Measurements from ENCODE around the gene GLRX2. TPM values are rescaled to one million over a fixed set of nuclear protein-coding genes. Genes with fewer than 3 reads are reported as not detected.
"Not testable (repeated sequence)": the region's sequence is repeated elsewhere in the genome, so short reads cannot be mapped to it uniquely, and the experiment has no call there.

Gene GLRX2, protein sequence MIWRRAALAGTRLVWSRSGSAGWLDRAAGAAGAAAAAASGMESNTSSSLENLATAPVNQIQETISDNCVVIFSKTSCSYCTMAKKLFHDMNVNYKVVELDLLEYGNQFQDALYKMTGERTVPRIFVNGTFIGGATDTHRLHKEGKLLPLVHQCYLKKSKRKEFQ
- 15.1 TPM for polyA plus RNA-seq (2012; ENCODE audit: insufficient read depth, insufficient read length)

DNA sequence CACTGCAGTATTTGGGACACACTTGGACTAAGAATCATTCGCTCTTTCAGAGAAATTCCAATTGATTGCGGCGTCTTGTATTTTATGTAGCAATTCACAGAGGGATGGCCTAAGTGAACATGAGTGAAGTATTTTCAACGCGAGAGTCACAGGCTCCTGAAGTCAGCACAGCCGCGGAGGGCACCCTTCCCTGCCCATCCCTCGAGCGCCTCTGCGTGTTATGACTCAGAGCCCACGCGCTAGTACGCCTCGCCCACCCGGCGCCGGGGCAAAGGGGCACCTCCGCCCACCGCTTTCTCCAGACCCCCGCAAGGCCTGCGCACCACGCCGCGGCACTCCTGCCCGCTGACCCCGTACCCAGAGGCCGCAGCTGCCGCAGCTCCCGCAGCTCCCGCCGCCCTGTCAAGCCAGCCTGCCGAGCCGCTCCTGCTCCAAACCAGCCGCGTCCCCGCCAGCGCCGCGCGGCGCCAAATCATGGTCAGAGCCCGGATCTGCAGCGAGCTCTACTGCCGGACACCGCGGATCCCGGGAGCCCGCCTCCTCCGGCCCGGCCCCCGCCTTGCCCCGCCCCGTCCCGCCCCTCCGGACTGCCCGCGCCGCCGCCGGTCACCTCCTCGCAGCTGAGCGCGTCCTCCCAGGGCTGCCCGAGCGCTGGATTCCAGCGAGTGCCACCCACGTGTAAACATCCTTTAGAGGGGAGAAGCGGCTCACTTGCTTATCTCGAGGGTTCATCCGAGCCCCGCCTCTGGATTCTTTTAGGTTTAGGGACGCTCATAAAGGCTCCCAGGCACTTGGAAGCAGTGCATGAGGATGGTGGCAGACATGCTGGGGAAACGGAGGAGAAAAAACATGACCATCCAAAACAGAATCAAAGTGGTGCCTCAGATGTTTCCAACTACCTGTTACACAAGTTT is at the start of gene GLRX2:
TSS of gene GLRX2 (minus strand) at position 508 of the 914 bp plus-strand sequence. CDS start at position 476, 32 bp downstream.
- DNase-seq (ENCODE audit: low read depth, low spot score), result no peak
- peak within 1 kb of the TSS; percentile 72 for H3K4me3 ChIP-seq (ENCODE audit: low read length)

DNA sequence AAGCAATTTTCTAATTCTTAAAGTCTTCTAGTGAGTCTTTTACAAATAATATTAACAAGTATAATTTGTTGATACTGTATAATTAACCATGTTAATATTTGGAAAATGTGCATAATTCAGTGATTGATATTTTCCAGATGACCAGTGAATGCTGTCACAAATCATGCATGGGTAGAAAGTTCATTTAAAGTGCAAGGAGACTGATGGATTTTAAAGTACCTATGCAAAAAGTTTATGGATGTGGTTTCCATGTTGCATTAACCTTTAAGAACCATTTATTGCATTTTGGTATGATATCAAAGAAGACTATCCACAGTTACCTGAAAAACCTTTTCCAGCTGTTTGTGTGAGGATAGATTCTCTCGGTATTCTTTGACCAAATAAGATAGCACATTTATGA is 39.8 kb upstream of the GLRX2 start:
- no peak for DNase-seq (ENCODE audit: low read depth, low spot score)
- H3K4me3 ChIP-seq (ENCODE audit: low read length), result no peak overlapping the region

DNA sequence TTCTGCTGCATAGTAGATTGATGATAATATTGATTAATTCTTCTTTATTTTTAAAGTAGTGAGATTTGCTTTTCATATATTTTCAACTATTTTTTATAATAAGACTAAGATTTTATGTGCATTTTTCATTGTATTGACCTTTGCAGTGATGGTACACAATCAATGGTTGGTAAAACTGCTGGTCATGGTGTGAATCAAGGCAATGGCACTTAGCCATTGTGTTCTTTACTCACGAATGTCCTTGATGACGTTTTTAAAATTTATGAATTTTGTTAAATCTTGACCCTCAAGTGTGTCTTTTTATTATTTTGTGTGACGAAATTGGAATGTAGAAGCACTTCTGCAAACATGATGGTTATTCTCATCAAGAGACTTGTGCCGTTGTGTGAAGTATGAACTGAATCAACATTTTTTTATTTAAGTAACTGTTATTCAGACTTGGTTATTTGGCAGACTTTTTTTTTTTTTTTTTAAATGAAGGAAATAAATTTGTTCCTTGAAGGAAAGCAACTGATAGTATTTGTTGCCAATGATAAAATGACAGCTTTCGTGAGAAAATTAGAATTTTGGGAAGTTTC is 39.2 kb upstream of the GLRX2 start:
- H3K4me3 ChIP-seq (ENCODE audit: low read length), result no peak overlapping the region
- no peak for DNase-seq (ENCODE audit: low read depth, low spot score)

DNA sequence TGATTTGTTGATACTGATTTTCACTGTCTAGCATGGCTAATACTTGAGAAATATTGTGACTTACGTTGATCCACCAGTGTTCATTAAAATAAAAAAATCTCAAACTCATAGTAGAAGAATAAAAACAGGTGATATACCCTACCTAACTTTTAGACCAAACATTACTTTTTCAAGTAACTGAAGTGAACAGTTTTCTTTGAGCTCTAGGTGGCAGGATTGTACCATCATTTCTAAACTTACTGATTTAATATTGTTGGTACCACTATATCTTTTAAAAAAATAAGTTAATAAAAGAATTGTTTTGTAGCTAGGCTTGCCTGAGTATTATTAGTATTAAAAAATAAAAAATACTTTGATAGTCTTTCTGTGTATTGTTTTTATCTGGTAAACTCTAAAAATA is 38.1 kb upstream of the GLRX2 start:
- no peak overlapping the region for H3K4me3 ChIP-seq (ENCODE audit: low read length)
- DNase-seq (ENCODE audit: low read depth, low spot score), result no peak

DNA sequence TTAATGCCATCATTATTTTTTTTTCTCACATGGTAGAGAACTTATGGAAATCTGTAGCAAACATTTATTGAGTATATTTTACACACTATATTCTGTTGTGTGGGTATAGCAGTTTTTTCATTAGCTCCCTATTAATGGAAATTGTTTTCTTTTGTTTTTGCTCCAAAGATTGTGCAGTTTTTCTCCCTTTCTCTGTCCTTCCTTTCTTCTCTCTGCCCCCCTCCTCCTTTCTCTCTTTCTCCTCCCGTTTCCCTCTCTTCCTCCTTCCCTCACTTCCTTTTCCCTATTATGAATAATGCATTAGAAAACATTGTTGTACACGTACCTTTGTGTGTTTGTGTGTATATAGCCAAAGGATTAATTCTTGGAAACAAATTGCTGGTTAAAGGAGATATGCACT is 37.2 kb upstream of the GLRX2 start:
- DNase-seq (ENCODE audit: low read depth, low spot score), result no peak
- no peak overlapping the region for H3K4me3 ChIP-seq (ENCODE audit: low read length)

DNA sequence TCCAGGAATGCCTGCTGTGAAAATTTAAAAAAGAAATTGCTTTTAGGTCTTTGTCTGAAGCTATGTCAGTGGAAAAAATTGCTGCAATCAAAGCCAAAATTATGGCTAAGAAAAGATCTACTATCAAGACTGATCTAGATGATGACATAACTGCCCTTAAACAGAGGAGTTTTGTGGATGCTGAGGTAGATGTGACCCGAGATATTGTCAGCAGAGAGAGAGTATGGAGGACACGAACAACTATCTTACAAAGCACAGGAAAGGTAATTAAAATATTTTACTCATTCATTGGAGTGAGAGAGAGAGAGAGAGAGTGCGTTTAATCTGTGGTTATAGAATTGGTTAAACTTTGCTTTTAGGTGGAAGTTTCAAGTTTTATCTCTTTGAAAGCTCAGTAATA is 36.6 kb upstream of the GLRX2 start:
- peak; percentile 66 for DNase-seq (ENCODE audit: low read depth, low spot score)

DNA sequence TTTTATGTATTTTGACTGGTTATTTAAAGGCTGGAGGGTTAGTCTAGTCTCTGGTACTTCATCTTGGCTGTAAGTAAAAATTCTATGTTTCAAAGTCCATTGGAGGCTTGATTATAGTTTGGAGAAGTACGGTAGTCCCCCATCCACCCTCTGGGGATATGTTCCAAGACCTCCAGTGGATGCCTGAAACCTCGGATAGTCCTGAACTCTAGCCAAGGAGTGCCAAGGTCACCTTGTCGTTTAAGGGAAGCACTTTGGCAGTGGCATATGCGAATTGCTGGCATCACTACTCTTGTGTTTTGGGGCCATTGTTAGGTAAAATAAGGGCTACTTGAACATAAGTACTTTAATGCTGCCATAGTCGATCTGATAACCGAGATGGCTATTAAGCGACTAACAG is 35.0 kb upstream of the GLRX2 start:
- no peak for DNase-seq (ENCODE audit: low read depth, low spot score)
- no peak overlapping the region for H3K4me3 ChIP-seq (ENCODE audit: low read length)

More for the DNA sequence above, 36.6 kb upstream of the GLRX2 start:
- H3K4me3 ChIP-seq (ENCODE audit: low read length), result no peak overlapping the region

DNA sequence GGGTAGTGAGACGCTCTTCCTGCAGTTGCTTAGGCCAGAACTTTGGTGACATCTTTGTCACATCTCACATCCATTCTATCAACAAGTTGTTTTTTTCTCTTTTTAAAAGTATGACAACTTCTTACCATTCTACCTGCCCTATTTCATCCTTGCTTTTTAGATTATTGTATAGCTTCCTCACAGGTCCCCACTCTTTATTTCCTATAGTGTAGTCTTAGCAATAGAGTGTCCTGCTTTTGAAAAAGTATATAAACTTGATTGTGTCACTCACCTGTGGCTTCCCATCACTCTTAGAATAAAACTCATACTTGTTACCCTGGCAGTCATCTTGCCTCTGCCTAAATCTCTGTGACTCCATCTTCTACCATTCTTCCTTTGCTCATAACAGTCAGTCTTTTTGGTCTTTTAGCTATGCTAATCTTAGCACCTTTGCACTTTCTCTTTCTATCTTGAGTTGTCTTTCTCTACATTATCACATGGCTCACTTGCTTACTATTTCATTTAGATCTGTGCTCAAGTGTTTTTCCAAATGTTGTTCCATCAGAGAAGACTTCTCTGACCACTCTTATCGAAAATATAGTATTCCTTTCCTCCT is 26.1 kb upstream of the GLRX2 start:
- DNase-seq (ENCODE audit: low read depth, low spot score), result no peak
- H3K4me3 ChIP-seq (ENCODE audit: low read length), result no peak overlapping the region

DNA sequence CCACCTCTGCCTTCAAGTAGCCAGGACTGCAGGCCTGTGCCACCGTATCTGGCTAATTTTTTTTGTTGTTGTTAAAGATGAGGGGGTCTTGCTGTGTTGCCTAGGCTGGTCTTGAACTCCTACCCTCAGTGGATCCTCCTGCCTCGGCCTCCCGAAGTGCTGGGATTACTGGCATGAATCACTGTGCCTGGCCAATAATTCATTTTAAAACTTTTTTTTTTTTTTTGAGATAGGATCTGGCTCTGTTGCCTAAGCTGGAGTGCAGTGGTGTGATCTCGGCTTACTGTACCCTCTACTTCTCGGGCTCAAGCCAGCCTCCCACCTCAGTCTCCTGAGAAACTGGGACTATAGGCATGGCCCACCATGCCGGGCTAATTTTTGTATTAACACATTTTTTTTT is 20.2 kb upstream of the GLRX2 start:
- DNase-seq (ENCODE audit: low read depth, low spot score), result no peak
- no peak overlapping the region for H3K4me3 ChIP-seq (ENCODE audit: low read length)

DNA sequence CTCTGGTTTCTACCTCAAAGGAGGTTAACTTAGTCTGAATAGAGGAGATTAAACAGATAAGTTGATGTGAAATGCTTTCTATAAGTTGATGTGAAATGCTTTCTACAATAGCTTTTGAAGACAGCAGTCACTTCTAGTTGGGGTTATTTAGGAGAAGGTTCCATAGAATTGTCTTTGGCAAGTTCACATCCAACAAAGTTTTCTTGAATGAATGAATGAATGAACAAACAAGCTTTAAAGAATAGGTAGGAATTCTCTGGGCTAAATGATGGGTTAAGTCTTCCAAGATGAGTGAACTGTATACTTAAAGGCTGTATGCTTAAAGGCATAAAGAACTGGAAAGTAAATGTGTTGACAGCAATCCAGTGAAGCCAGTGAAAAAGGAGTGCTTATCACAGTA is 18.5 kb upstream of the GLRX2 start:
- no peak for DNase-seq (ENCODE audit: low read depth, low spot score)
- no peak overlapping the region for H3K4me3 ChIP-seq (ENCODE audit: low read length)

DNA sequence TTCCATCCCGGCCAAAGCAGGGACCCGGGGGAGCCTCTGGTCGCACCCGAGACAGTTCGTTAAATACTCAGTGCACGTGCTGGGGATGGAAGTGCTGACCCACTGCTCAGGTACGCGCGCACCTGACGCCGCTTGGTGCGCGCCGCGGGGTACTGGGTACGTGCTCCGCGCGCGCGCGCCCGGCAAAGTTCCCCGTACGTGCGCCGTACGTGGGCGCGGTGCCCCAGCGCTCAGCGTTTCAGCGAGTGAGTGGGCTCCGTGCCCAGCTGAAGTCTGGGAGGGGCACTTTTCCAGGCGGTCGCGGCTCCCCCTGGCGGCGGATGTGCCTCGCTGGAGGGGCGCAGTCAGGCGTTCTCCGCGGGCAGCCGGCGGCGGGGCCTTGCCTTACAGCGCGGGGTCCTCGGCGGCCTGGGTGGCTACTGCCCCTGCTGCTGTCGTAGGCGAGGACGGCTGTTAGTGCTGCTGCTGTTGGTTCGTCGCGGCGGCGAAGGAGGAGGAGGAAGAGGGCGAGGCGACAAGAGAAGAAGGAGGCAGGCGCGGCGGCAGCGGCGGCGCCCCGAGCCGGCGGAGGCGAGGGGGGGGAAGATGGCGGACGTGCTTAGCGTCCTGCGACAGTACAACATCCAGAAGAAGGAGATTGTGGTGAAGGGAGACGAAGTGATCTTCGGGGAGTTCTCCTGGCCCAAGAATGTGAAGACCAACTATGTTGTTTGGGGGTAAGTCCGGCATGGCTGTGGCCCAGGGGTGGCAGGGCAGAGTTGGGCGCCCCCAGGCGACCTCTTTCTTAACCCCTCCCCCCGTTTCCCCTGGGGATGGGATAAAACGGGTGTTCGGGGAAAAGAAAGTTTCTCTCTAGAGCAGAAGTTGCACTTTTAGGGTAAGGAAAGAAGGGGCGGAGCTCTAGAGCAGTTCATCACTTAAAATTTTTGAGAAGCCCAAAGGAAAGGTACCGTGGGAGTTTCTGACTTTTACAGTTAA is 16.7 kb upstream of the GLRX2 start, which contains the start of gene CDC73:
TSS of gene CDC73 (plus strand) at position 416 of the 978 bp plus-strand sequence. CDS start at position 586, 170 bp downstream.
- peak within 1 kb of the TSS; percentile 60 for H3K4me3 ChIP-seq (ENCODE audit: low read length)
- DNase-seq (ENCODE audit: low read depth, low spot score), result peak; percentile 94

DNA sequence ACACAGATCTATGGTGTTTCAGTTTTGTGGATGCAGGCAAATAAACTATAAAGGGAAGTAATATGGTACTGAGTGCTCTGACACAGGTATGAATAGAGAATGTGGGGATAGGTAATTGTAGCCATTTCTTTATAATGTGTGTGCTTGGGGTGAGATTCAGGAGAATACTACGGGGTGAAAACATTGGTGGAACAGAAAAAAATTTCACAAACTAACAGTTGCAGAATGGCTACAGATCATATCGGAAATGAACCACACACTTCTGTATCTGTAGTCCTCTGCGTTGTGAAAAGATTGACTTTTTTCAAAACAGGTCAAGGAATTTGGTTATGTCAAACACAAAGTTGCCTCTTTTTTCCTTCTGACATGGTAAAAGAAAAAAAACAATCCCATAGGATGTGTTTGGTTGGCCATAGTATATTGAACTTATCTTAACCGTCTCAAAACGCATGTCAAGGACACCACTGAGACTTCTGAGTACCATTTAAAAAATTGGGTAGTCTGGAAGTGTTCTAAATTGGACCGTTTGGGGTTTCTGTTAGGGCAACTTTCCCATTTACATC is 15.5 kb upstream of the GLRX2 start:
- DNase-seq (ENCODE audit: low read depth, low spot score), result no peak
- H3K4me3 ChIP-seq (ENCODE audit: low read length), result peak overlapping the region; percentile 60

DNA sequence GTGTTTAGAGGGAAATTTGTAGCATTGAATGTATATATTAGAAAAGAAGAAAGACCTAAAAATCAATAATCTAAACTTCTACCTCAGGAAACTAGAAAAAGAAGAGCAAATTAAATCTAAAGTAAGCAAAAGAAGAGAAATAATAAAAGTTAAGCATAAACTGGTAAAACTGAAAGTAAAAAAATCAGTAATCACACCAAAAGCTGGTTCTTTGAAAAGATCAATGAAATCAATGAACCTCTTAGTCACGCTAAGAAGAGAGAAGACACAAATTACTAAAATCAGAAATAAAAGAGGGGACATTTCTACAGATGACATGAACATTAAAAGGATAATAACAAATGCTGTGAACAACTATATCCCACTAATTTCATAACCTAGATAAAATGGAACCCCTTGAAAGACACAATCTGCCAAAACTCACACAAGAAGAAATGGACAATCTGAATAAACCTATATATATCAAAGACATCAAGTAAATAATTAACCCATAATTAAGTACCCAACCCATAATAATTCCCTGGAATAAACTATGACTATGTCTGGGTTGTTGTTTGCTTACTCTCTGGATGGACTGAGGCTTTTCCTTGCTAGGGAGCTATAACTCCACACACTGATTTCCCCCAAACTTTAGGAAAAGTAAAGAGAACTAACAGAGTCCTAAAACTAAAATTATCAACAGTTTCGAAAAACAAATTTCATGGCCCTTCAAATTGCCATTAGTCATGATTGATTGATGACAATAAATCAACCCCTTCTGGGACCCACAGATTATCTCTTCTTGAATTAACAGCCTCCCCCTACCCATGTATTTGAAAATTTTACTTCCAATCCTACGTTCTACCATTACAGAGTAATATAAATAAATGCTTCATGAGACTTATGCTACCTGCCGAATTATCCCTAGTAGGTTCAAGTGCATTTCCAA is 13.9 kb upstream of the GLRX2 start:
- H3K4me3 ChIP-seq (ENCODE audit: low read length), result no peak overlapping the region
- DNase-seq (ENCODE audit: low read depth, low spot score), result no peak

DNA sequence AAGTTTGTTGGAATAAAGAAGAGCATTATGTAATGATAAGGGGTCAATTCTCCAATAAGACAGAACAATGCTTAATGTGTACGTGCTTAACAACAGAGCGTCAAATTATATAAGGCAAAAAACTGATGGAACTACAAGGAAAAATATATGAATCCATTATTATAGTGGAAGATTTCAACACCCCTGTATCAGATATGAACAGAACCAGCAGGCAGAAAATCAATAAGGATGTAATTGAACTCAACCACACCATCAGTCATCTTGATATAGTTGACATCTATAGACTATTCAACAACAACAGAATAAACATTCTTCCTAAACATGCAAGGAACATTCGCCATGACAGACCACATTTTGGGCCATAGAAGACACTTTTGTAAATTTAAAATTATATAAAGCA is 13.0 kb upstream of the GLRX2 start:
- DNase-seq (ENCODE audit: low read depth, low spot score), result no peak
- H3K4me3 ChIP-seq (ENCODE audit: low read length), result no peak overlapping the region

DNA sequence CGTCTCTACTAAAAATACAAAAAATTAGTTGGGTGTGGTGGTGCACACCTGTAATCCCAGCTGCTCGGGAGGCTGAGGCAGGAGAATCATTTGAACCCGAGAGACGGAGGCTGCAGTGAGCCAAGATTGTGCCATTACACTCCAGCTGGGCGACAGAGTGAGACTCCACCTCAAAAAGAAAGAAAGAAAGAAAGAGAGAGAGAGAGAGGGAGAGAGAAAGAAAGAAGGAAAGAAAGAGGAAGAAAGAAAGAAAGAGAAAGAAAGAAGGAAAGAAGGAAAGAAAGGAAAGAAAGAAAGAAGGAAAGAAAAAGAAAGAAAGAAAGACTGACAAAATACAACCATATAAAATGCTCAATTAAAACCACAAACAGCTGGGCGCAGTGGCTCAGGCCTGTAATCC is 12.0 kb upstream of the GLRX2 start:
- DNase-seq (ENCODE audit: low read depth, low spot score); H3K4me3 ChIP-seq (ENCODE audit: low read length): not testable (repeated sequence)

DNA sequence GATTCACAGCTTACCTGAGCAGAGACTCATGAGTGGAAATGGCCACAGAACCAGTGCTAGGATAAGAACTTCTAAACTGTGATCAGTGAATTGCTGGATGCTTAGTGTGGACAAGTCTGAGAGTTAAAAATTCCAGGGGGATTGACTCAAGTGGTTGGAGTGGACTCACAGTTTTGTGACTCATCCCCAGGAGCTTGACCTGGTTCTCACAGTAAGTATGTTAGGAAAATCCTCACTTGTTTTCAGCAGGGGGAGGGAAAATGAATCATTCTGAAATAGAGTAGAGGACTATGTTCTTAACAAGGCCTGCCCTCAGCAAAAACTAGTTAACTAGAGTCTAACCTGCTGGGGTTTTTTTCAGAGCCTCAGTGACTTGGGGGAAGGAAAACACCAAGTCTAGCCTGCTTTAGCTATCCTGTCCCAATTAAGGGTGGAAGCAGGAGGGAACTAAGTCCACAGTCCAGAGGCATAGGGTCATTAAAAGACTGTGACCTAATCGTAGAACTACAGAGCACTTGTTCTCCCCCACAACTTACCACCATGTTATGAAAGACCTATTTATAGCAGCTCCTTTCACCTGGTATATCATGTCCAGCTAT is 10.5 kb upstream of the GLRX2 start:
- no peak for DNase-seq (ENCODE audit: low read depth, low spot score)

More for the DNA sequence above, 10.5 kb upstream of the GLRX2 start:
- no peak overlapping the region for H3K4me3 ChIP-seq (ENCODE audit: low read length)
